Measurements from ENCODE around the gene THBS1.

THBS1 gene

GRCh38 chr15:39616731-39617455, 36.0 kb downstream of the THBS1 start:
- Histone ChIP-seq H3K4me3 (ENCODE audit: low read depth in 1 of 5, low read length in 5 of 5) (no peak overlapping the region), H3K36me3 (ENCODE audit: control insufficient read depth in 5 of 5, insufficient read depth in 5 of 5, low read length in 5 of 5) (no peaks in the 10 kb centered on the region)

GRCh38 chr15:39618063-39618823, 37.4 kb downstream of the THBS1 start:
- Histone ChIP-seq H3K9me3 (ENCODE audit: control insufficient read depth in 5 of 5, low read length in 5 of 5) (peaks cover 0 to 7% (median 0%) of the 10 kb centered on the region in 5 donors), H3K27ac (ENCODE audit: low read depth, low read length) (no peak overlapping the region), H3K27me3 (ENCODE audit: control insufficient read depth in 5 of 5, insufficient read depth in 4 of 5, low read length in 5 of 5) (no peaks in the 10 kb centered on the region), H3K36me3 (ENCODE audit: control insufficient read depth in 5 of 5, insufficient read depth in 5 of 5, low read length in 5 of 5) (no peaks in the 10 kb centered on the region), H3K4me3 (ENCODE audit: low read depth in 1 of 5, low read length in 5 of 5) (no peak overlapping the region), H3K9ac (ENCODE audit: low read length in 5 of 5) (no peak overlapping the region), H3K4me1 (ENCODE audit: control insufficient read depth in 5 of 5, insufficient read depth in 5 of 5, low read length in 5 of 5) (peaks cover 0 to 14% (median 0%) of the 10 kb centered on the region in 5 donors)

More at GRCh38 chr15:39616731-39617455, 36.0 kb downstream of the THBS1 start:
- Histone ChIP-seq H3K27me3 (ENCODE audit: control insufficient read depth in 5 of 5, insufficient read depth in 4 of 5, low read length in 5 of 5) (no peaks in the 10 kb centered on the region), H3K27ac (ENCODE audit: low read depth, low read length) (no peak overlapping the region), H3K9ac (ENCODE audit: low read length in 5 of 5) (no peak overlapping the region), H3K4me1 (ENCODE audit: control insufficient read depth in 5 of 5, insufficient read depth in 5 of 5, low read length in 5 of 5) (peaks cover 0 to 8% (median 0%) of the 10 kb centered on the region in 5 donors), H3K9me3 (ENCODE audit: control insufficient read depth in 5 of 5, low read length in 5 of 5) (peaks cover 0 to 7% (median 0%) of the 10 kb centered on the region in 5 donors)

- H3K9me3 ChIP-seq (ENCODE audit: control insufficient read depth in 5 of 5, low read length in 5 of 5): no peaks in the 10 kb centered on the region
- H3K27ac ChIP-seq (ENCODE audit: low read depth, low read length): no peak overlapping the region
- peaks cover 0 to 40% (median 4%) of the 10 kb centered on the region in 5 donors for H3K4me1 ChIP-seq (ENCODE audit: control insufficient read depth in 5 of 5, insufficient read depth in 5 of 5, low read length in 5 of 5)
- no peak overlapping the region for H3K4me3 ChIP-seq (ENCODE audit: low read depth in 1 of 5, low read length in 5 of 5)
- no peak overlapping the region for H3K9ac ChIP-seq (ENCODE audit: low read length in 5 of 5)
- H3K36me3 ChIP-seq (ENCODE audit: control insufficient read depth in 5 of 5, insufficient read depth in 5 of 5, low read length in 5 of 5): no peaks in the 10 kb centered on the region
- H3K27me3 ChIP-seq (ENCODE audit: control insufficient read depth in 5 of 5, insufficient read depth in 4 of 5, low read length in 5 of 5): no peaks in the 10 kb centered on the region
These were observed 40.3 kb downstream of the THBS1 start for GRCh38 chr15:39621210-39621609.

GRCh38 chr15:39621976-39622375, 41.1 kb downstream of the THBS1 start:
- H3K27ac ChIP-seq (ENCODE audit: low read depth, low read length): no peak overlapping the region
- no peak overlapping the region for H3K9ac ChIP-seq (ENCODE audit: low read length in 5 of 5)
- no peaks in the 10 kb centered on the region for H3K27me3 ChIP-seq (ENCODE audit: control insufficient read depth in 5 of 5, insufficient read depth in 4 of 5, low read length in 5 of 5)
- H3K36me3 ChIP-seq (ENCODE audit: control insufficient read depth in 5 of 5, insufficient read depth in 5 of 5, low read length in 5 of 5): no peaks in the 10 kb centered on the region
- no peaks in the 10 kb centered on the region for H3K9me3 ChIP-seq (ENCODE audit: control insufficient read depth in 5 of 5, low read length in 5 of 5)
- H3K4me3 ChIP-seq (ENCODE audit: low read depth in 1 of 5, low read length in 5 of 5): no peak overlapping the region
- peaks cover 0 to 40% (median 5%) of the 10 kb centered on the region in 5 donors for H3K4me1 ChIP-seq (ENCODE audit: control insufficient read depth in 5 of 5, insufficient read depth in 5 of 5, low read length in 5 of 5)

- Histone ChIP-seq H3K36me3 (ENCODE audit: control insufficient read depth in 5 of 5, insufficient read depth in 5 of 5, low read length in 5 of 5) (no peaks in the 10 kb centered on the region), H3K4me1 (ENCODE audit: control insufficient read depth in 5 of 5, insufficient read depth in 5 of 5, low read length in 5 of 5) (peaks cover 0 to 40% (median 6%) of the 10 kb centered on the region in 5 donors), H3K27me3 (ENCODE audit: control insufficient read depth in 5 of 5, insufficient read depth in 4 of 5, low read length in 5 of 5) (no peaks in the 10 kb centered on the region), H3K27ac (ENCODE audit: low read depth, low read length) (no peak overlapping the region), H3K4me3 (ENCODE audit: low read depth in 1 of 5, low read length in 5 of 5) (no peak overlapping the region), H3K9ac (ENCODE audit: low read length in 5 of 5) (no peak overlapping the region), H3K9me3 (ENCODE audit: control insufficient read depth in 5 of 5, low read length in 5 of 5) (no peaks in the 10 kb centered on the region)
These were observed 42.0 kb downstream of the THBS1 start for GRCh38 chr15:39622660-39623516.

- Histone ChIP-seq H3K27me3 (ENCODE audit: control insufficient read depth in 5 of 5, insufficient read depth in 4 of 5, low read length in 5 of 5) (no peaks in the 10 kb centered on the region), H3K4me1 (ENCODE audit: control insufficient read depth in 5 of 5, insufficient read depth in 5 of 5, low read length in 5 of 5) (peaks cover 0 to 42% (median 6%) of the 10 kb centered on the region in 5 donors), H3K27ac (ENCODE audit: low read depth, low read length) (peak overlapping the region; percentile 81), H3K36me3 (ENCODE audit: control insufficient read depth in 5 of 5, insufficient read depth in 5 of 5, low read length in 5 of 5) (no peaks in the 10 kb centered on the region), H3K4me3 (ENCODE audit: low read depth in 1 of 5, low read length in 5 of 5) (no peak overlapping the region), H3K9me3 (ENCODE audit: control insufficient read depth in 5 of 5, low read length in 5 of 5) (no peaks in the 10 kb centered on the region), H3K9ac (ENCODE audit: low read length in 5 of 5) (no peak overlapping the region)
These were observed 42.7 kb downstream of the THBS1 start for GRCh38 chr15:39623529-39623931.

DNA sequence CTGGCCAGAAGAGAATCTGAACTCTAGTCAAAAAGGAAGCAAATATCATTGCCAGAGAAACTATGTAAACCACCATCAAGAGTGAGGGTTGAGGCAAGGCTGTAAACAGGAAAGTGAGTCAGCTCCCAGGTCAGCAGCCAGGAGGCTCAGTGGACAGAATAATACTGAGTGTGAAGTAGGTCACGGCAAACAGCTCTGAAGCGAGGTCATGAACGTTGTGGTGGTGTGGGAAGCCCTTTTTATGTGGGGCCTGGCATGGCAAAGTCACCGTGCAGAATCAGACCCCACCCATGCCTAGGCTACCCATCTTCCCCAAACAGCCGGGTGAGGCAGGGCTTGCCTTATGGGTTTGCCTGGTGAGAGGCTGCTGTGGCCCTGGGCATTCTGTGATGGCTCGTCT, 43.9 kb downstream of the THBS1 start:
- peaks cover 0 to 54% (median 6%) of the 10 kb centered on the region in 5 donors for H3K4me1 ChIP-seq (ENCODE audit: control insufficient read depth in 5 of 5, insufficient read depth in 5 of 5, low read length in 5 of 5)
- peak overlapping the region; percentile 81 for H3K27ac ChIP-seq (ENCODE audit: low read depth, low read length)
- no peaks in the 10 kb centered on the region for H3K36me3 ChIP-seq (ENCODE audit: control insufficient read depth in 5 of 5, insufficient read depth in 5 of 5, low read length in 5 of 5)
- H3K9ac ChIP-seq (ENCODE audit: low read length in 5 of 5): peak overlapping the region in 1 of 5 donors; percentile 20
- no peaks in the 10 kb centered on the region for H3K27me3 ChIP-seq (ENCODE audit: control insufficient read depth in 5 of 5, insufficient read depth in 4 of 5, low read length in 5 of 5)
- H3K9me3 ChIP-seq (ENCODE audit: control insufficient read depth in 5 of 5, low read length in 5 of 5): no peaks in the 10 kb centered on the region
- no peak overlapping the region for H3K4me3 ChIP-seq (ENCODE audit: low read depth in 1 of 5, low read length in 5 of 5)

DNA sequence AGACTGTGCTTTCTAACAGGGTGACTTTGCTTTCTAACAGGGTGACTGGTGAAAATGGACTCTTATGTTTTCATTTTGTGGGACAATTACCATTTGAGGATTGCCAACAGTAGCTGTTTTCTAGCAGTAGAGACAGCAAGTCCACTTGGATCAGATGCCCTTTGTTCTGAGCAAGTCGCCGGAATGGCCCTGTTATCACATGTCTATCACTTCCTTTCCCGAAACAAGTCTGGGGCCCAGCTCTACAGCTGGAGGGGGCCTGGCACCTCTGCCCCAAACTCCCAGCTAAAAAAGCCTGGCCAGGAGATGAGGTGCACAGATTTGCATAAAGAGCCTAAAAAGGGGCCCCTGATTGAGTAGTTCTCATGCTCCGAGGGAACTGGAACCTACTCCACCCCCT, 44.6 kb downstream of the THBS1 start:
- Histone ChIP-seq H3K27ac (ENCODE audit: low read depth, low read length) (peak overlapping the region; percentile 81), H3K4me3 (ENCODE audit: low read depth in 1 of 5, low read length in 5 of 5) (no peak overlapping the region), H3K27me3 (ENCODE audit: control insufficient read depth in 5 of 5, insufficient read depth in 4 of 5, low read length in 5 of 5) (no peaks in the 10 kb centered on the region), H3K36me3 (ENCODE audit: control insufficient read depth in 5 of 5, insufficient read depth in 5 of 5, low read length in 5 of 5) (no peaks in the 10 kb centered on the region), H3K4me1 (ENCODE audit: control insufficient read depth in 5 of 5, insufficient read depth in 5 of 5, low read length in 5 of 5) (peaks cover 0 to 55% (median 6%) of the 10 kb centered on the region in 5 donors), H3K9me3 (ENCODE audit: control insufficient read depth in 5 of 5, low read length in 5 of 5) (no peaks in the 10 kb centered on the region), H3K9ac (ENCODE audit: low read length in 5 of 5) (no peak overlapping the region)

GRCh38 chr15:39625856-39626255, 45.0 kb downstream of the THBS1 start:
- Histone ChIP-seq H3K36me3 (ENCODE audit: control insufficient read depth in 5 of 5, insufficient read depth in 5 of 5, low read length in 5 of 5) (no peaks in the 10 kb centered on the region), H3K27me3 (ENCODE audit: control insufficient read depth in 5 of 5, insufficient read depth in 4 of 5, low read length in 5 of 5) (no peaks in the 10 kb centered on the region), H3K27ac (ENCODE audit: low read depth, low read length) (no peak overlapping the region), H3K4me1 (ENCODE audit: control insufficient read depth in 5 of 5, insufficient read depth in 5 of 5, low read length in 5 of 5) (peaks cover 0 to 55% (median 6%) of the 10 kb centered on the region in 5 donors), H3K4me3 (ENCODE audit: low read depth in 1 of 5, low read length in 5 of 5) (no peak overlapping the region), H3K9ac (ENCODE audit: low read length in 5 of 5) (no peak overlapping the region), H3K9me3 (ENCODE audit: control insufficient read depth in 5 of 5, low read length in 5 of 5) (no peaks in the 10 kb centered on the region)

Measured in subcutaneous abdominal adipose tissue (tissue), 5 donors.